GM19438 (cell line): ENCODE results near the gene OVOL3.
"Not testable (repeated sequence)": the region's sequence is repeated elsewhere in the genome, so short reads cannot be mapped to it uniquely, and the experiment has no call there.

Experiments
- ATAC-seq: cut with Tn5 transposase; IDR thresholded peaks from one replicate; pipeline ENCODE4 v1.9.1; 2021; ENCODE audit warnings: low read depth; ENCODE audit not compliant: unreplicated experiment

OVOL3 gene

DNA sequence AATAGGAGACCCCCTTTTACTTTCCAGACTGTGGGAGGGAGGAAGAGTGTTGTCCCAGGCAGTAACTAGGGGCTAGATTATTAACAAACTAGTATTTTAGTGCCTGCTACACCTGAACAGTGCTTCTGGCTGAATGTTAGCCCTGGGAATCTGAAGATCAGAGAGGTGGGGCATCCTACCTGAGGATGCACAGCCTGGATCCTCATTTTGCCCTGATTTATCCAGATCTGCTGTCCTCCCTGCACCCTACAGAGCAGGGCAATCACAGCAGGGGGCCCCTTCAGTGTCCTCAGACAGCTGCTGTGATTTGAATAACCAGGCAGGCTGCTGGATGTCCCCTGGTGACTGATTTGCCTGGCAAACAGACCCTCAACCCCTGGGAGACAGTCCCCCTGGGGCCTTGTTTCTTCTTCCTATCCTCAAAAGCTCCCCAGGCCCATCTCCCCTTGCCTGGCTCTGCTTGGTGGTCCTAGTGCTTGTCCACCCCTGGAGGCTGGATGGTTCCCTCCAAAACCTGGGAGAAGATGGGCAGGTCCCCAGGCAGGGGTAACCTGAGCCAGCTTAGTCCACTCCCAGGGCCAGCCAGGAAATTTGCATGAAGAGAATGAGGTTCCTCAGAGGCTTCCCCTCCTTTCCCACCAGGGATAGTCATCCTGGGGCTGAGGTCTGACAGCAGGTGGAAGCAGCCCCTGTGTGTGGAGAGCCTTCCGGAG is at the start of gene OVOL3:
Gene OVOL3 (plus strand): TSS at position 657 of the 713 bp plus-strand sequence. CDS start 60 bp downstream, outside the sequence.
- ATAC-seq: no peak

DNA sequence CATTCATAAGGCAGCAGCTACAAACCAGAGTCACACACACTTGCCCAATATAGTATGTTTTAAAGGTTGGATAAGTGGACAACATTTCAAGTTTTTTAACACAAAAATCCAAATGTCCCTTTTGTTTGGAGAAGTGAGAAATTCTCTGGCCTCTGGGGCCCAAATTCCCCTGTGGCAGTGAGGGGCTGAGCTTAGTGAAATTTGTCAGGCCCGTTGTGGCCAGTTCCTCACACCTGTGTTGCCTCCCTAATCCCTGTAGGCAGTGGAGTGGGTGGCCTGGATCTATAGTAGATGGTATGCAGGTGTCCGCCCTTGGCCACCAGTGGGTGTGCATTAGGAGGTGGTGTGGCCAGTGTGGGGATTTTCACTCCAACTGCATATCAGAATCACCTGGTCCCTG is 49.6 kb upstream of the OVOL3 start:
- ATAC-seq: no peak

DNA sequence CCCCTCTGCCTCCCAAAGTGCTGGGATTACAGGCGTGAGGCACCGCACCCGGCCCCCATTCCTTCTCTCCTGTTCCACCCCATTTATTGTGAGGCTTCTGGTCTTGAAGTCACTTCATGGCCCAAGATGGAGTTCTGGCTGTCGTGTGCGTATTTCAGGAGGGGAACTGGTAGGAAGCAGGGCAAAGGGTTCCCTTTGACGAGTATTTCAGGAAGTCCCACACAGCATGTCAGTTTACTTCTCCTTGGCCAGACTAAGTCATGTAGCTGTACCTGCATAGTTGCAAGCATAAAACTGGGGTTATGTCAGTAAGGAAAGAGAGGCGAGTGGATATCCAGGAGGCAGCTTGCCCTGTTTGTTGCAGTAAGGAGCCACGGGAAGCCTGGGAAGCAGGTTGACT is 46.1 kb upstream of the OVOL3 start:
- ATAC-seq: no peak

DNA sequence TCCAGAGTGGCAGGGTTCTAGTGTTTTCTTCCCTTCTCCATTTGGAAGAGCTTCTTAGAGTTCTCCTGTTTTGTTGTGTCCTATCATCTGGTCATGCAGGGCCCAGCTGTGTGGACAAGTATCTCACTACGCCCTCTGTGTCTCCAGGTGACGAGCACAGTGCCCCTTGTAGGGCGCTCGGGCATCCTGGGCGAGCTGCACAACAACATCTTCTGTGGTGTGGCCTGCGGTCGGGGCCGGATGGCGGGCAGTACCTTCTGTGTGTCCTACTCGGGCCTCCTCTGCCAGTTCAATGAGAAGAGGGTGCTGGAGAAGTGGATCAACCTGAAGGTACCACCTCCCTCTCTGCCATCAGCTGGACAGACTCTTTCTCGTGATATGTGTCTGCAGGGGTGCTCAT is 43.3 kb upstream of the OVOL3 start:
- no peak for ATAC-seq

DNA sequence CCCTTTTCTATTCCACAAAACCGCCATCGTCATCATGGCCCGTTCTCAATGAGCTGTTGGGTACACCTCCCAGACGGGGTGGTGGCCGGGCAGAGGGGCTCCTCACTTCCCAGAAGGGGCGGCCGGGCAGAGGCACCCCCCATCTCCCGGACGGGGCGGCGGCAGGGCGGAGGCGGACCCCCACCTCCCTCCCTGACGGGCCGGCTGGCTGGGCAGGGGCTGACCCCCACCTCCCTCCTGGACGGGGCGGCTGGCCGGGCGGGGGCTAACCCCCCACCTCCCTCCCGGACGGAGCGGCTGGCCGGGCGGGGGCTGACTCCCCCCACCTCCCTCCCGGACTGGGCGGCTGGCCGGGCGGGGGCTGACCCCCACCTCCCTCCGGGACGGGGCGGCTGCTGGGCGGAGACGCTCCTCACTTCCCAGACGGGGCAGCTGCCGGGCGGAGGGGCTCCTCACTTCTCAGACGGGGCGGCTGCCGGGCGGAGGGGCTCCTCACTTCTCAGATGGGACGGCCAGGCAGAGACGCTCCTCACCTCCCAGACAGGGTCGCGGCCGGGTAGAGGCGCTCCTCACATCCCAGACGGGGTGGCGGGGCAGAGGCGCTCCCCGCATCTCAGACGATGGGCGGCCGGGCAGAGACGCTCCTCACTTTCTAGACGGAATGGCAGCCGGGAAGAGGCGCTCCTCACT is 42.0 kb upstream of the OVOL3 start:
- ATAC-seq: not testable (repeated sequence)

DNA sequence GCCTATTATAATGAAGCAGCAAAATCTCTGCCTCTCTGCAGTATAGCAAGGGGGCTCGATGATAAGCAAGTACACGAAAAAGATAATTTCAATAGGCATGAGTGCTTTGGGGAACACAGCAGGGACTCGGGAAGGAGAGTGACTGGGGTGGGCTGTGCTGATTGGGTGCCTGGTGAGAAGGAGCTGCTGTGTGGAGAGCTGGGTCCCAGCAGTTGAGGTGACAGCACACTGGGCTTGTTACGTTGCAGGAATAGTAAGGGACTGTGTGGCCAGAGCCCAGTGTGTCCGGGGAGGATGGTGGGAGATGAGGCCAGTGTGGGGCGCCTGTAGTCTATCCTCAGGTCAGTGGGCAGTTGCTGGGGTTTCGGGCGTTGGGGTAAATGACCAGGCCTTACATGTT is 38.9 kb upstream of the OVOL3 start:
- ATAC-seq: no peak

DNA sequence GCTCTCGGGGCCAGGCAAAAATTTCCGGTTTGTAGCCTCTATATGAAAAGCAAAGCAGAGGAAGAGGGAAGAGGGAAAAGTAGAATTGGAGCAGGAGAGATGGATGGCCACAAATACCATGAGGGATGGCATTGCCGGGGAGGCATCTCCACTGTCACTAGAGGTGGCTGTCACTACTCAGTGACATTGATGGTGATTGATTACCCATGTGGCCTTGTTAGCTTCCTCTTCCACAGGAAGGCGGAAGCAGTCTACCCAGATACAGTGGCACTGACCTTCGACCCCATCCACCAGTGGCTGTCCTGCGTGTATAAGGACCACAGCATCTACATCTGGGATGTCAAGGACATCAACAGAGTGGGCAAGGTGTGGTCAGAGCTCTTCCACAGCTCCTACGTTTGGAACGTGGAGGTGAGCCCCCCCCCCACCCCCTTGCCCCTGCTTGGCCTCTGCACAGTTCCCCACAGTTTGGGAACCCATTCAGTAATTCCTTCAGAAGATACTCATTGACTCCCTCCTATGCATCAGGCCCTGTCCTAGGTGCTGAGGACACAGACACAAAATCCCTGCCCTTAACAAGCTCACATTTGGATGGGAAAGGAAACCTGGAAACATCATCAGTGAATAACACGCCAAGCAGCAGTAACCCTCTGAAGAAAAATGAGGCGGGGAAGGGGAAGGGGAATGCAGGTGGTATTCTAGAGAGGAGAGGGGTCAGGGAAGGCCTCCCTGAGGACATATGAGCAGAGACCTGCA is 37.6 kb upstream of the OVOL3 start:
- no peak for ATAC-seq

DNA sequence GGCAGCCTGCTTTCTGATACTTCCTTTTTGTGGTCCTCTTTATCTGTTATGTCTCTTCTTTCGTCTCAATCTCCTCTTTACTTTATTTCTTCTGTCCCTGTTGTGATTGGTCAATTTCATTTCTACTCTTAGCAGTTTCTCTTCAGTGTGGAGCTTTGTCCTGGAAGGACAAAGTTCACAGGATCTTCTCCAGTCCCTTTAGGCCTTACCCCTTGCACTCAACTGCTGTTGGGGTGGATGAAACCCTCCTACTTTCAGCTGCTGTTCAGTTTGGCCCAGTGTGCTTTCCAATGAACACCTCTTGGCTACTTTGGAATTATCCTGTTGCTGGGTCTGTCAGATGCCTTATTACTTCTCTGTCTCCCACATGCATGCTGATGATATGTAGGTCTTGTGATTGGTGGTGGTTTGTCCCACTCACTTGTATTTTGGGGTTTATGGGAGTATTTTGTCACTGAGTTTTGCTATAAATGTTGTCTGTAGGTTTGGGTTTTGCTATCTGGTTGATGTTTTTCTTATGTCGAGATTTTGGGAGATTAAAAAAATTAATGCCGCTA is 31.5 kb upstream of the OVOL3 start:
- ATAC-seq: no peak

DNA sequence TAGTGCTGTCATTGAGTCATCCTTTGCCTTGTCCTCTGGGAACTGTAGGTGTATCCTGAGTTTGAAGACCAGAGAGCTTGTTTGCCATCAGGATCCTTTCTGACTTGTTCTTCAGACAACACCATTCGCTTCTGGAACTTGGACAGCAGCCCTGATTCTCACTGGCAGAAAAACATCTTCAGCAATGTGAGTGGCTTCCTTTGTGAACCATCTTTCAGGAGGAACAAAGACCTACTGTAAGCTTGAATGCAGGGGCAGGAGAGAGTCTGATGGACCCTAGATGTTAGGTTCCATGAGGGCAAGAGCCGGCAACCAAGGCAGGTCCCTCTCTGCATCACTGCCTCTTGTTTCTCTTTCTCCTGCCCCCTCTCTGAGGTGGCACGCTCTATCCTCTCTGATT is 29.6 kb upstream of the OVOL3 start:
- ATAC-seq: no peak

DNA sequence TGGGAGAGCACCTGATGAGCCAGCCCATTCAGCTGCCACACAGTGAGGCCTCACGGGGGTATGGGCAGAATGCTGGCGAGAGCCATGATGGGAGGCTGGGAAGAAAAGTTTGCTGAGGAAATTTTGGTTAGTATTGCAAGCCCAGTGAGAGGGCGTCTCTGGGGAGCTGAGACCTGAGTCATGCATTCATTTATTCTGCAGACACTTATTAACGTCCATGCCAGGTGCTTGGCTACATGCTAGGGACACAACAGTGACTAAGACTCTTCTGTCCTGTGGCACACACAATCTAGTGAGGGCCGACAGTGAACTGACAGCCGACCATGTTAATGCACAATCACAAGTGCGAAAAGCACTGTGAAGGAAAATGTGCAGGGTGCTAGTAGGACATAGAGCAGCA is 29.0 kb upstream of the OVOL3 start:
- no peak for ATAC-seq

DNA sequence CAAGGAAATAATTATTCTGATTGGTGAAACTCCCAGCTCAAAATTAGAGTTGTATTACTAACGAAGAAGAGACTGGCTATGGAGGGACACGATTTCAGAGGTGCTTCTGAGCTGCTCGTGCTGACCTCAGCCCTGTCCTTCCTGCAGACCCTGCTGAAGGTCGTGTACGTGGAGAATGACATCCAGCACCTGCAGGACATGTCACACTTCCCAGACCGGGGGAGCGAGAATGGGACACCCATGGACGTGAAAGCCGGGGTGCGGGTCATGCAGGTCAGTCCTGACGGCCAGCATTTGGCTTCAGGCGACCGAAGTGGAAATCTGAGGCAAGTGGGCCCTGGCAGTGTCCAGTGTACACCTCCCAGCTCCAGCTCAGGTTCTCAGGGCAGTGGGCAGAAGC is 28.0 kb upstream of the OVOL3 start:
- no peak for ATAC-seq

DNA sequence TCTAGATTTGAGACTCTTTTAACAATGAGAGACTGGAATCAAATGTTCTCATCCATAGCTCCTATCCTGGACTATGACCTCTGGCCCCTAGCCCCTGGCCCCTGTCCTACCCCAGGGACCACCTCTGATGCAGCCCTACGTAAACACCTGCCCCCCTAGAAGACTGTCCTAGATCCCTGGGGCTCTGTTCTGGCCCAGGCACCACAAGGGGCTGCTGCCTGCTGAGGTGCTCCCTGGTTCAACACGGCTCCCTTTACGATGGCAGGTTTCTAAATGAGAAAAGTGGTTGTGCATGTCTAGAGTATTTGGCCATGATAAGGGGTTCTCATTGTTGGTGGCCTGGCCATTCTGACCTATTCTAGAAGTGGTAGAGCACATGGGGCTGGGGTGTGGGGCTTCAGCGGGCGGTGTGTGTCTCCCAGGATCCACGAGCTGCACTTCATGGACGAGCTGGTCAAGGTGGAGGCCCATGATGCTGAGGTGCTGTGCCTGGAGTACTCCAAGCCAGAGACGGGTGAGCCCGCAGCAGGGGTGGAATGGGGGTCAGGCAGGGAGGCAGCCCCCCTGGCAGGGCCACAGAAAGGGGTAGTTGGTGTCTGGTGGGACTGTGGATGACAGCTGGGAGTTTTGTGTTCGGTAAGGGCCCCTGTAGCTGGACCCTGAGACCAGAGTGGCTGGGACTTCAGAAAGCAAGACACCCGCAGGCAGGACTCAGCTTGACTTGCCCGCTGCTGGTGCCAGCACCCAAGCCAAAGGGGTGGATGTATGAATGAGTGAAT is 26.5 kb upstream of the OVOL3 start:
- ATAC-seq: no peak

DNA sequence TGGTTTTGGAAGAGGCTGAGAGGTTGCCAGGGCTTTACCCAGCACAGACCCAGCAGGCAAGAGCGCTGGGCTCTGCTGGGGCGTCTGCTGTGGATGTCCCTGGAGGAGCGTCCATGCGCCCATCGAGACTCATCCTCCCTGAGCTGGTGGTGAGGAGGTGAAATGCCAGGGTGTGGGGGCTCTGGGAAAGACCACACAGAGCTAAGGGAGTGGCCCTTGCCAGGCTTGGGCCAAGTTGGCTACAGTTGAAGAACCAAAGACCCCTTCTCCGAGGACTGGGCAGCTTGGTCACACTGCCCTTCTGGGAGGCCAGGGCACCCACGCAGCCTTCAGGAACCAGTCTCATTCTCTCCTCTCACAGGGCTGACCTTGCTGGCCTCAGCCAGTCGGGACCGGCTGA is 24.6 kb upstream of the OVOL3 start:
- no peak for ATAC-seq

DNA sequence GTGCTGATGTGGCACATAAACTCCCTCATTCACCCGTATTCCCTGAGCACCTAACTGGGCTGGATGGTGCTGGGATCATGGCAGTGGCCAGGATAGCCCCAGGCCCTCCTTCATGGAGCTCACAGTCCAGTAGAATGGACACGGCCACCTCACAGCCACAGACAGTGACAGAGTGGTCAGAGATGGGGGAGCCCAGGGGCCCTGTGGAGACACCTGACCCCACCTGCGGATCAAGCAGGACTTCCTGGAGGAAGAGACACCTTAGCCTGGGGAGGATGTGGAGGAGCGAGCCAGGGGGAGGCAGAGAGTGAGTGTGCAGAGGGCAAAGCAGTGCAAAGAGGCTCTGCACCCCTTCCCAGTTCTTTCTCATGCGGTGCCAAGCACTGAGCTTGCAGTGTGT is 21.1 kb upstream of the OVOL3 start:
- no peak for ATAC-seq

DNA sequence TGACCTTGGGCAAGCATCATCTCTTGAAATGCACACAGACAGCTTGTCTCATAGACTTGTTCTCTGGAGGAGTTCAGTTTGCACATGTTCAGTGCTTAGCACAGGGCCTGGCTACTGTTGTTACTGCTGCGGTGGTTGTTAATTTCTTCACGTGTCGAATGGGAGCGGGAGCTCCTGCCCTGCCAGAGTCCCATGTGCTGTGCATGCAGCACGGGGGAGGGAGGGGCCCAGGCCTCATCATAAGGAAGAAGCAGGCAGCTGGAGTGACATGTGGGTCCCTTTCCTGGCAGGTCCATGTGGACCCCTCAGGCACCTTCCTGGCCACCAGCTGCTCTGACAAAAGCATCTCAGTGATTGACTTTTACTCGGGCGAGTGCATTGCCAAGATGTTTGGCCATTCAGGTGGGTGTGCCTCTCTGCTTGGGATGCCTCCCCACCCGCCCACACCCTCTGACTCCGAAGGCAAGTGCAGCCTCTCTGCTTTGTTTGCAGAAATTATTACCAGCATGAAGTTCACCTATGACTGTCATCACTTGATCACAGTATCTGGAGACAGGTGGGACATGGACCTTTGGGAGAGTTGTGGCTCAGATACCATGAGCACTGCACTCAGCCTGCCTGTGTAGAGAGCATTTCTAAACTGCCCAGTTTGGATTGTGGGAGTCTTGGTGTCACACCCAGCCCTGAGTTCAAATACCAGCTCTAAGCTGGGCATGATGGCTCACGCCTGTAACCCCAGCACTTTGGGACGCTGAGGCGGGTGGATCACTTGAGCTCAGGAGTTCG is 19.8 kb upstream of the OVOL3 start:
- no peak for ATAC-seq

DNA sequence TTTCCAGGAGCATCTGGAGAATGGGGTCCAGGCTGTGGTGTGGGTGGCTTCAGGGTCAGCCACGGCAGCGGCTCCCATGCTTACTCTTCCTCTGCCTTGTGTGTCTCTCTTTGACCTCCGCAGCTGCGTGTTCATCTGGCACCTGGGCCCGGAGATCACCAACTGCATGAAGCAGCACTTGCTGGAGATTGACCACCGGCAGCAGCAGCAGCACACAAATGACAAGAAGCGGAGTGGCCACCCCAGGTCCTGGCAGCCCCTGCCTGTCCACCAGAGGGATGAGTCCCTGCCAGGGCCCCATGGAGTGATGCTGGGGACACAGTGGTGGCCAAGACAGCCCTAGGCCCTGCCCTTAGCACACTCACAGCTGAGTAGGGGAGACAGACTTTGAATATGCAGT is 18.4 kb upstream of the OVOL3 start:
- no peak for ATAC-seq

DNA sequence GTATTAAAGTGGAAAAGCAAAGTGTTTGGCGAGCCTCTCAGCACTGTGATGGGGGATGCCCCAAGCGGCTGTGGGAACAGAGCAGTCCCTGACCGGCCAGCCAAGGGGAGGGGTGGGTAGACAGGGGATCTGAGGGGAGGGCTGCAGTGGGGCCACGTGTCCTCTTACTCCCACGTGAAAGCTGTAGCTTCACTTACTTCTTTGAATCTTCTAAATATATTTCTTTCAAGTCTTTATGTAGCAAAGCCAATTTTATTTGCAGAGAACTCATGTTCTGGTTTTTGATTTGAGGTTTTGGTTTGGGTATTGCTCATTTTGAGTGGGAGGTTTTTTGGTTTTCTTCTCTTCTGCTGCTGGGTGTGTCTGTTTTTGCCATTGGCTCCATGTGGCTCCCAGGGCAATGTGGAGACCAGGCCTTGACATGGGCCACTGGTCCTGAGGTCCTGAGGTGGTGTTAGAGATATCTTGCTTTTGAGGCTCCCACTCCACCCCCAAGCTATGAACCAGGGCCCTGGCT is 17.7 kb upstream of the OVOL3 start:
- ATAC-seq: no peak

DNA sequence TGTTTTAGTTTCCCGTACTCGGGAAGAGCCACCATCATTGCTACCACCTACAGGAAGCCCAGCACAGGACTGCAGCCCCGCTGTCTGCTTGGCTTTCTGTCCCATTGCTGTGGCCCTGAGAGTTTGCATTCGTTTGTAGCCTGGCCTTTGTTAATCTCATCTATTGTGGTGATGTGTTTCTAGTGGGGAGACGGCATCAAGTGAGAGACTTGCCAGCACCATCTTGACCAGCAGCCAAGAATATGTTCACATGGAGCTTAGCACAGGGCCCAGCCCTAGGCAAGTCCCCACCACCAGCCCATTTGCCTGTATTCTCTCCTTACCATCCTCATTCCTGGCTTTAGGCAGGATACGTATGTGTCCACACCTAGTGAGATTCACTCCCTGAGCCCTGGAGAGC is 17.3 kb upstream of the OVOL3 start:
- no peak for ATAC-seq

DNA sequence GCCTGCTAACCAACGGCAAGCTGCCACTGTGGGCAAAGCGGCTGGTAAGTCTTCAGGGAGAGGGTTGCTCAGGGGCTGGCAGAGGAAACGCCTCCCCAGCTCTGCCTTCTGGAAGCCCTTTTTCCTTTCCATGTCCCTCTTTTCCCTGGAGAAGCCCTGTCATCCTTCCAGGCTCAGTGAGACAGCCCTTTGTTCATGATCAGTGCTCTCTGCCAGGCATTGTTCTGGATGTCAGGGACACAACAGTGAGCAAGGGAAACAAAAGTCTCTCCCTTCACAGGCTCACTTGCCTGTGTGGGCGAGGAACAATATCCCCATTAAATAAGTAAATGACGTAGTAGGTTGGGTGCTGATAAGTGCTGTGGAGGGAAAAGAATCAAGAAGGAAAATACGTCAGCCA is 13.9 kb upstream of the OVOL3 start:
- ATAC-seq: no peak
